Stimulated activated CD4-positive, alpha-beta T cell treated with anti-CD3 and anti-CD28 coated beads, Interleukin-1b, Interleukin-23, amount 100 ng/mL, for 1 hour (primary cell): ENCODE data around the gene FAM72C.
"Not testable (repeated sequence)": the region's sequence is repeated elsewhere in the genome, so short reads cannot be mapped to it uniquely, and the experiment has no call there.

Experiments
- DNase-seq, 2 donors: peaks; one replicate each; pipeline ENCODE4 v3.0.0-alpha.2; 2020; ENCODE audit warnings: low read depth in 2 of 2

Gene FAM72C

GRCh38 chr1:143971924-143972700 is at the start of gene FAM72C:
Gene FAM72C, minus strand, starts transcription at chr1:143971986. Its CDS starts 845 bp downstream, at chr1:143971141.
- not testable (repeated sequence) for DNase-seq

- not testable (repeated sequence) for DNase-seq
Observed at GRCh38 chr1:144020001-144020738, 48.4 kb upstream of the FAM72C start.

- not testable (repeated sequence) for DNase-seq
Observed at GRCh38 chr1:144019101-144019500, 47.3 kb upstream of the FAM72C start.

- not testable (repeated sequence) for DNase-seq
Observed at GRCh38 chr1:144015180-144015966, 43.6 kb upstream of the FAM72C start.

- not testable (repeated sequence) for DNase-seq
Observed at GRCh38 chr1:144014528-144014927, 42.7 kb upstream of the FAM72C start.

- DNase-seq, result not testable (repeated sequence)
Observed at GRCh38 chr1:144014121-144014520, 42.3 kb upstream of the FAM72C start.

GRCh38 chr1:144012168-144012733 is 40.5 kb upstream of the FAM72C start:
- not testable (repeated sequence) for DNase-seq

GRCh38 chr1:144009410-144009809 is 37.6 kb upstream of the FAM72C start:
- not testable (repeated sequence) for DNase-seq

- DNase-seq, result not testable (repeated sequence)
Observed at GRCh38 chr1:144004259-144004658, 32.5 kb upstream of the FAM72C start.

GRCh38 chr1:144003306-144004029 is 31.7 kb upstream of the FAM72C start:
- DNase-seq, result not testable (repeated sequence)

GRCh38 chr1:144002141-144002881 is 30.5 kb upstream of the FAM72C start:
- DNase-seq, result not testable (repeated sequence)

- not testable (repeated sequence) for DNase-seq
Observed at GRCh38 chr1:144001077-144001476, 29.3 kb upstream of the FAM72C start.

- DNase-seq, result not testable (repeated sequence)
Observed at GRCh38 chr1:143996020-143996419, 24.2 kb upstream of the FAM72C start.

GRCh38 chr1:143993301-143993907 is 21.6 kb upstream of the FAM72C start:
- DNase-seq, result not testable (repeated sequence)

GRCh38 chr1:143990699-143991098 is 18.9 kb upstream of the FAM72C start:
- DNase-seq, result not testable (repeated sequence)

- not testable (repeated sequence) for DNase-seq
Observed at GRCh38 chr1:143989719-143990118, 17.9 kb upstream of the FAM72C start.

- not testable (repeated sequence) for DNase-seq
Observed at GRCh38 chr1:143989427-143989712, 17.6 kb upstream of the FAM72C start.

- DNase-seq, result not testable (repeated sequence)
Observed at GRCh38 chr1:143988602-143989426, 17.0 kb upstream of the FAM72C start.

- not testable (repeated sequence) for DNase-seq
Observed at GRCh38 chr1:143987868-143988267, 16.1 kb upstream of the FAM72C start.
